C1 segment of cervical spinal cord (tissue), 14 donors: Measurements from ENCODE around the gene ZNF302.
"Not testable (repeated sequence)": the region's sequence is repeated elsewhere in the genome, so short reads cannot be mapped to it uniquely, and the experiment has no call there.

Experiments
- DNase-seq, 14 donors: peaks; one replicate each; lab custom pipeline; 2025; lab: John Stamatoyannopoulos, UW

ZNF302 gene

GRCh38 chr19:34671972-34672371 is 5.5 kb upstream of the ZNF302 start:
- DNase-seq = no peak

- no peak for DNase-seq
Measured at GRCh38 chr19:34673590-34673989, 3.9 kb upstream of the ZNF302 start.

DNA sequence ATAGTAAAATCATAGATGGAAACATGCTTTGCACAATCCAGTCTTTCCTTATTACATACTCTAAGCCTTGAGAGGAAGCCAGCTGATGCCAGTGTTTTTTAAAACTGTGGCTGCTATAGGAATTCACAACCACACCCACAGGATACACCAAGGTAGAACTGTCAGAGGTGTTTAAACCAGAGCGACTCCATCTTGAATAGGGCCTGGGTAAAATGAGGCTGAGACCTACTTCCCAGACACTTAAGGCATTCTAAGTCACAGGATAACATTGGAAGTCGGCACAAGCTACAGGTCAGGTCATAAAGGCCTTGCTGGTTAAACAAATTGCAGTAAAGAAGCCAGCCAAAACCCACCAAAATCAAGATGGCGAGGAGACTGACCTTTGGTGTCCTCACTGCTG is 2.2 kb upstream of the ZNF302 start:
- no peak for DNase-seq

- DNase-seq = no peak
Measured at GRCh38 chr19:34675919-34676318, 1.6 kb upstream of the ZNF302 start.

DNA sequence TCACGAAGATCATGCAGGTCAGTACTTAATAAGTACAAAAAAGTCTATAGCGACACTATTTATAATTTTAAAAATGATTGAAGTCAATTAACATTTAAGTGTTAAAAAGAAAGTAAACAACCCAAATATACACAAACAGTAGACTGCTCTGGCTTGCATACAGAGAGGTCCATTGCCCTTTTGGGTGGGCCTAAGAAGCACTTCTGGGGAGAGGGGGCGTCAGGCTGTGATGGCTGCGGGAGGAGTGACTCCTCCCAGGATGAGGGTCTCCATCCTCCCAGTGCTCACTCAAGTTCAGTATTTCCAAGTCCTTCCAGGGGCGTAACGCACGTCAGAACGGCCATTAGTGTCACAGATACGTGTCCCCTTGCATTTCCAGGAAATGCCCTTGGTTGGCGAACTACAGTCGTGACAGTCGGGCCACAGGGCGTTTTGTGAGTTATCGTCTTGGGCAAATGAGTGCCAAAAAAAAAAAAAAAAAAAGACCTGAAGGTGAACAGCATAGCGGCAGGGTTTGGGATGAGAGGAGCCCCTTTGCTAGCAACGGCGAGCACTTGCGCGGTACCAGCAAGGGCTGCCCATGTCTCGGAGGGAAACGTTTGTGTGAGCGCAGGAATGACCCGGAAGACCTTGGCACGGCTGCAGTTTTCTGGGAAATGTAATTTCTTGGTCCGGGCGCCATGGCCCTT is 637 bp upstream of the ZNF302 start, which contains the start of gene SCGB2B2:
Gene SCGB2B2 (minus strand): TSS at position 463 of the 689 bp plus-strand sequence. CDS start 82,596 bp downstream, outside the sequence.
- peak in 9 of 14 donors; percentile 57 to 99 (median 97) for DNase-seq

DNA sequence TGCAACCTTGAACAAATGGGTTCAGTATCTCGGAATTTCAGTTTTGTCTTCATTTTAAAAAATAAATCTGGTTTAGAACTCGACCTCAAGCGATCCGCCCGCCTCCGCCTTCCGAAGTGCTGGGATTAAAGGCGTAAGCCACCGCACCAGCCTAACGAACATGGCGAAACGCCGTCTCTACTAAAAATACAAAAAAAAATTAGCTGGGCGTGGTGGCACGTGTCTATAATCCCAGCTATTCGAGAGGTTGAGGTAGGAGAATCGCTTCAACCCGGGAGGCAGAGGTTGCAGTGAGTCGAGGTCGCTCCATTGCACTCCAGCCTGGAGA is 571 bp downstream of the ZNF302 start:
- DNase-seq = no peak

DNA sequence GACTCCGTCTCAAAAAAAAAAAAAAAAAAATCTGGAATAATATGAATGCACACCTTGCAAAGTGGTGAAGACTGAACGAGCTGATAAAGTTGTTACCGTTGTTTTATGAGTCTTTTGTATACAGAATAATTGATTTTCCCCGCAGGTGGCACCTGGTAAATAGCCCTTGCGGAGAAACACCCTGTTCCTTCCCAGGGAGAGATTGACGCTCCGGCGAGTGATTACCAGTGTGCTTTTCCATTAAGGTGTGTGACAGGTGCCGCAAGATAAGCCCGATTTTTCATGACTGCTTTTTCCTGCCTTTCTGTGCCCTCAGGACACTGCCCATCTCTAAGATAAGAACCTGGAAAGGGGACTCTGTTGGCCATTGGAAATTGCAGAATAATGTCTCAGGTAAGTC is 943 bp downstream of the ZNF302 start:
- no peak for DNase-seq

DNA sequence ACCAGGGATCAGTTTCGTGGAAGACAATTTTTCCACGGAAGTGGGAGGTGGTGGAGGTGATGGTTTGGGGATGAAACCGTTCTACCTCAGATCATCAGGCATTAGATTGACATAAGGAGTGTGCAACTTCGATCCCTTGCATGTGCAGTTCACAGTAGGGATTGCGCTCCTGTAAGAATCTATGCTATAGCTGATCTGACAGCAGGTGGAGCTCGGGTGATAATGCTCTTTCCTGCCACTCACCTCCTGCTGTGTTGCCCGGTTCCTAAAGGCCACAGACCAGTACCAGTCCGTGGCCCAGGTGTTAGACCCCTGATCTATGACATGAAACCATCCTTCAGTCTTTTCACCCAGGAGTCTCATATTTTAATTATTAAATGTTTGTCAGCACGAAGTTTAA is 4.0 kb downstream of the ZNF302 start:
- DNase-seq = no peak

GRCh38 chr19:34685266-34685665 is 7.8 kb downstream of the ZNF302 start:
- DNase-seq = not testable (repeated sequence)

DNA sequence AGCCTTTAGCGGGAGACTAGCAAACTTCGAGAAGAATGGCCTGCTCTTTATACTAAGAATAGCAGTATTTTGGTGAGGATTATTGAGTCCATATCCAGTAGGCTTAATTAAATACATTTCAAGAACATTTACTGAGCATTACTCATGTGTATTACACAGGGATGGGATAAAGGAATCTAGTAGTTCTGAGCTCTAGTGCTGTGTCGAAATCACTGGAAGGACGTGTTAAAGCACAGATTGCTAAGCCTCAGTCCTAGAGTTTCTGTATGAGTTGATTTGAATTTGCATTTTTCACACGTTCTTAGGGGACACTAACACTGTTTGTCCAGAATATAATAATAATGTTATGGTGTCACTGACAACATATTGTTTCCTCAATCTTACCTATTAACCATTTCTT is 9.0 kb downstream of the ZNF302 start:
- DNase-seq = no peak

GRCh38 chr19:34687348-34687747 is 9.9 kb downstream of the ZNF302 start:
- DNase-seq = no peak

GRCh38 chr19:34688592-34688991 is 11.1 kb downstream of the ZNF302 start:
- DNase-seq = no peak

- no peak for DNase-seq
Measured at GRCh38 chr19:34690372-34690771, 12.9 kb downstream of the ZNF302 start.

GRCh38 chr19:34692549-34692948 is 15.1 kb downstream of the ZNF302 start:
- peak in 1 of 14 donors; percentile 33 for DNase-seq

GRCh38 chr19:34707661-34708060 is 30.2 kb downstream of the ZNF302 start:
- no peak for DNase-seq

- no peak for DNase-seq
Measured at GRCh38 chr19:34711890-34712289, 34.4 kb downstream of the ZNF302 start.

DNA sequence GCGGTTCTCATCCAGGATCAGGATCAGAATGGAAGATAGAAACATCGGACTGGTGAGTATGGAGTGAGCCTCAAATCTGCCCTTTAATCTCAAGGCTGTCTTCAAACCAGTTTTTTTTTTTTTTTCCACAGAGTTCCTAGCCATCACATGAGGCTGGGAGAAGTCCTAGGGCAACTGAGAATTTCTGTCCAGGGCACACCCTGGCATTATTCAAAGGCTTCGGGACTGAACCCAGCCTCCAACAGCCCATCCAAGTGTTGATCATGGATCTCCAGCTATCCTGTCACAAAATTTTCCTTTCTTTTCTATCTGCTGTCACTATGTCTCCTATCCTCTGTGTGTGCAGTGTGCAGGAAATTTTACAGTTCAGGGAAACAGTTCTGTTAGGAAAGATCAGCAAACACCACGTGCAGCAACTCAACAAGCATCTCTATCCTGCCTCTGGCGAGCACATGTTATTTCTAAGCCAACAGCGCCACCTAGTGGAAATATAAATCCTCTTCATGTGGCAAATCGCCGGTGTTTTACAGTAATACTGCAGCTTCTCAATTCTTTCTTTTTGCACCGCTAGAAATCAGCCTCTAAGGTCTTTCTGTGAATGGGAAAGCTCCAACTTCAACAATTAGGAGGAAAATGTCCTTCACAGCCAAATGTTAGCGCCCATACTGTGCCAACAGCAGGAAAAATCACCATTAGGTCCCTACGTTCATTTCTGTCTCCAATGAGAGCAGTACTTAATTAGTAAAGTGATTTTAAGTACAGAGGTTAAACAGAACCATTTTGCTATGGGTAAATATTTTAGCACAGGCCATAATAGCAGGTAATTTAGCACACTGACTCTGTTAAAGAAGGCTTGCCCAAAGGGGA is 35.1 kb downstream of the ZNF302 start:
- DNase-seq = peak in 6 of 14 donors; percentile 8 to 66 (median 10)

GRCh38 chr19:34713262-34713637 is 35.8 kb downstream of the ZNF302 start:
- no peak for DNase-seq

DNA sequence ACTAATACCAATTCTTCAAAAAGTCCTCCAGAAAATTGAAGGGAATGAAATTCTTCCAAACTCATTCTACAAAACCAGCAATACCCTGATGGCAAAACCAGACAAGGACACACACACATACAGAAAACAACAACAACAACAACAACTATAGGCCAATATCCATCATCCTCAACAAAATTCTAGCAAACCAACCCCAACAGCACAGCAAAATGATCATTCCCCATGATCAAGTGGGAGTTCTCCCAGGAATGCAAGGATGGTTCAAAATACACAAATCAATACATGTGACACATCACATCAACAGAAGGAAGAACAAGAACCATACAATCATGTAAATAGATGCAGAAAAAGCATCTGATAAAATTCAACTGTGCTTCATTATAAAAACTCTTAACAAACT is 37.9 kb downstream of the ZNF302 start:
- no peak for DNase-seq

GRCh38 chr19:34722353-34722752 is 44.9 kb downstream of the ZNF302 start:
- no peak for DNase-seq

DNA sequence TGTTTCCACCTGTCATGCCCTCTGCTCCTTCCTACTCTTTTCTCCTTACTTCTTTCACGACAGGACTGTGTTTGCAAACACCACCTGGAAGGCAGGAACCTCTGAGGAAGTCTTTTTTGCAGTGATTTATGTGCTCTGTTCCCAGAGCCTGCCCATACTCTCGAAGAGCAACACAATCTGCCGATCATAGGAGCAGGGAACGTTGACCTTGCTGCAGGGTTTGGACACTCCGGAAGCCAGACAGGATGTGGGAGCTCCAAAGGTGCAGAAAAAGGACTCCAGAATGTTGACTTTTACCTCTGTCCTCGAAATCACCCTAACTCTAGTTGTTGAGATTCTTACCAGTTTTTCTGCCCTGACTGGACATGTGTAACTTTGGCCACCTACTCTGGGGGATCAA is 47.9 kb downstream of the ZNF302 start:
- DNase-seq = no peak

DNA sequence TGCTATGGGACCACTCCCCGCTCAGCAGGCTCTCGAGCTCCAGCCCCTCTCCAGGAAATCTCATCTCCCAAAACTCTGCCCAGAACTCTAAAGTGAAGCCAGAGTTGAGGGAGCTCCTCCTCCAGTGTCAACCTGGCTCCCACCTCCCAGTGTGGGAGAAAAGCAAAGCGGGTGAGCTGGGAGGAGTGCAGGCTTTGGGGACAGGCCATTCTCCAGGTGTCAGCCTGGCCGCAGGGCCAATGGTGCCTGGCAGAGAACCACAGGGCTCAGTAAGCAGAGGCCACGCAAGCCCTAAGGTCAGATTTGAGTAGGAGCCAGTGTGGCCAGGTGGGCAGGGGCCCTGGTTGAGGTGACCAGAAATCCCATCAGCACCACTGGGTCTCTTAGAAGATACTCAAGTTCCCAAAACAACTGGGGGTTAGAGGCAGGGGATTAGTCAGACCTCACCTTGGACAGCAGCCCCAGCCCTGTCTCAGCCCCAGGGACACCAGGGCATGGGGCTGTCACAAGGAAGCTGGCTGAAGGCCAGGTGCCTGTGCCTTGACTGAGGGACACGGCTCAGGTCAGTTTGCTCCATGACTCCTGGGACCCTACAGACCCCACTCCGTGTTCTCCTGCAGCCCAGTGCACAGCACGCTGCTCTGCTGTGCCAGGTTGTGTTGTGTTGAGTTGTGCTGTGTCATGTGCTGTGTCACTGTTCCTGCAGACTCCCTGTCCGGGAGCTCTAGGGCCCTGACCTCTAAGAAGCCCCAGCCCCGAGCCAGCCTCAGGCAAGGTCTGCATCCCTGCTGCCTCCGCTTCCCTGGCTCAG is 53.7 kb downstream of the ZNF302 start:
- DNase-seq = no peak
